ENCODE data around the gene PIP4P1.

DNA sequence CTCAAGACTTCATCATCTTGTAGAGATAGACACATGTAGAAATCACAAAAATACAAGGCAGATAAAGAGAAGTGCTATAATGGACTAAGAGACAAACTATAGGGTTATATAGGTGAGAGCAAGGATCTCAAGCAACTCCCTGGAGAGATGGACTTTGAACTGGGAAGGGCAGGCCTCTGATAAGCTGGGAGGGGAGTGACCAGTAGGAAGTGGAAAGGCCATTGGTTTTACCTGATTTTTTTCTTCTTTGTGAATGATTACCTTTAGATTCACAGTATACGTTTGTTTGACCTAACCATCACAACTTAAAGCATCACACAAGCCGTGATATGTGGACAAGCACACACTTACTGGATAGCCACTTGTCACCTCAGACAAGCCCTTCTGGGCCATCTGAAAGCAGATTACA is 42.7 kb downstream of the PIP4P1 start:
- TF ChIP-seq, protein P1, sequence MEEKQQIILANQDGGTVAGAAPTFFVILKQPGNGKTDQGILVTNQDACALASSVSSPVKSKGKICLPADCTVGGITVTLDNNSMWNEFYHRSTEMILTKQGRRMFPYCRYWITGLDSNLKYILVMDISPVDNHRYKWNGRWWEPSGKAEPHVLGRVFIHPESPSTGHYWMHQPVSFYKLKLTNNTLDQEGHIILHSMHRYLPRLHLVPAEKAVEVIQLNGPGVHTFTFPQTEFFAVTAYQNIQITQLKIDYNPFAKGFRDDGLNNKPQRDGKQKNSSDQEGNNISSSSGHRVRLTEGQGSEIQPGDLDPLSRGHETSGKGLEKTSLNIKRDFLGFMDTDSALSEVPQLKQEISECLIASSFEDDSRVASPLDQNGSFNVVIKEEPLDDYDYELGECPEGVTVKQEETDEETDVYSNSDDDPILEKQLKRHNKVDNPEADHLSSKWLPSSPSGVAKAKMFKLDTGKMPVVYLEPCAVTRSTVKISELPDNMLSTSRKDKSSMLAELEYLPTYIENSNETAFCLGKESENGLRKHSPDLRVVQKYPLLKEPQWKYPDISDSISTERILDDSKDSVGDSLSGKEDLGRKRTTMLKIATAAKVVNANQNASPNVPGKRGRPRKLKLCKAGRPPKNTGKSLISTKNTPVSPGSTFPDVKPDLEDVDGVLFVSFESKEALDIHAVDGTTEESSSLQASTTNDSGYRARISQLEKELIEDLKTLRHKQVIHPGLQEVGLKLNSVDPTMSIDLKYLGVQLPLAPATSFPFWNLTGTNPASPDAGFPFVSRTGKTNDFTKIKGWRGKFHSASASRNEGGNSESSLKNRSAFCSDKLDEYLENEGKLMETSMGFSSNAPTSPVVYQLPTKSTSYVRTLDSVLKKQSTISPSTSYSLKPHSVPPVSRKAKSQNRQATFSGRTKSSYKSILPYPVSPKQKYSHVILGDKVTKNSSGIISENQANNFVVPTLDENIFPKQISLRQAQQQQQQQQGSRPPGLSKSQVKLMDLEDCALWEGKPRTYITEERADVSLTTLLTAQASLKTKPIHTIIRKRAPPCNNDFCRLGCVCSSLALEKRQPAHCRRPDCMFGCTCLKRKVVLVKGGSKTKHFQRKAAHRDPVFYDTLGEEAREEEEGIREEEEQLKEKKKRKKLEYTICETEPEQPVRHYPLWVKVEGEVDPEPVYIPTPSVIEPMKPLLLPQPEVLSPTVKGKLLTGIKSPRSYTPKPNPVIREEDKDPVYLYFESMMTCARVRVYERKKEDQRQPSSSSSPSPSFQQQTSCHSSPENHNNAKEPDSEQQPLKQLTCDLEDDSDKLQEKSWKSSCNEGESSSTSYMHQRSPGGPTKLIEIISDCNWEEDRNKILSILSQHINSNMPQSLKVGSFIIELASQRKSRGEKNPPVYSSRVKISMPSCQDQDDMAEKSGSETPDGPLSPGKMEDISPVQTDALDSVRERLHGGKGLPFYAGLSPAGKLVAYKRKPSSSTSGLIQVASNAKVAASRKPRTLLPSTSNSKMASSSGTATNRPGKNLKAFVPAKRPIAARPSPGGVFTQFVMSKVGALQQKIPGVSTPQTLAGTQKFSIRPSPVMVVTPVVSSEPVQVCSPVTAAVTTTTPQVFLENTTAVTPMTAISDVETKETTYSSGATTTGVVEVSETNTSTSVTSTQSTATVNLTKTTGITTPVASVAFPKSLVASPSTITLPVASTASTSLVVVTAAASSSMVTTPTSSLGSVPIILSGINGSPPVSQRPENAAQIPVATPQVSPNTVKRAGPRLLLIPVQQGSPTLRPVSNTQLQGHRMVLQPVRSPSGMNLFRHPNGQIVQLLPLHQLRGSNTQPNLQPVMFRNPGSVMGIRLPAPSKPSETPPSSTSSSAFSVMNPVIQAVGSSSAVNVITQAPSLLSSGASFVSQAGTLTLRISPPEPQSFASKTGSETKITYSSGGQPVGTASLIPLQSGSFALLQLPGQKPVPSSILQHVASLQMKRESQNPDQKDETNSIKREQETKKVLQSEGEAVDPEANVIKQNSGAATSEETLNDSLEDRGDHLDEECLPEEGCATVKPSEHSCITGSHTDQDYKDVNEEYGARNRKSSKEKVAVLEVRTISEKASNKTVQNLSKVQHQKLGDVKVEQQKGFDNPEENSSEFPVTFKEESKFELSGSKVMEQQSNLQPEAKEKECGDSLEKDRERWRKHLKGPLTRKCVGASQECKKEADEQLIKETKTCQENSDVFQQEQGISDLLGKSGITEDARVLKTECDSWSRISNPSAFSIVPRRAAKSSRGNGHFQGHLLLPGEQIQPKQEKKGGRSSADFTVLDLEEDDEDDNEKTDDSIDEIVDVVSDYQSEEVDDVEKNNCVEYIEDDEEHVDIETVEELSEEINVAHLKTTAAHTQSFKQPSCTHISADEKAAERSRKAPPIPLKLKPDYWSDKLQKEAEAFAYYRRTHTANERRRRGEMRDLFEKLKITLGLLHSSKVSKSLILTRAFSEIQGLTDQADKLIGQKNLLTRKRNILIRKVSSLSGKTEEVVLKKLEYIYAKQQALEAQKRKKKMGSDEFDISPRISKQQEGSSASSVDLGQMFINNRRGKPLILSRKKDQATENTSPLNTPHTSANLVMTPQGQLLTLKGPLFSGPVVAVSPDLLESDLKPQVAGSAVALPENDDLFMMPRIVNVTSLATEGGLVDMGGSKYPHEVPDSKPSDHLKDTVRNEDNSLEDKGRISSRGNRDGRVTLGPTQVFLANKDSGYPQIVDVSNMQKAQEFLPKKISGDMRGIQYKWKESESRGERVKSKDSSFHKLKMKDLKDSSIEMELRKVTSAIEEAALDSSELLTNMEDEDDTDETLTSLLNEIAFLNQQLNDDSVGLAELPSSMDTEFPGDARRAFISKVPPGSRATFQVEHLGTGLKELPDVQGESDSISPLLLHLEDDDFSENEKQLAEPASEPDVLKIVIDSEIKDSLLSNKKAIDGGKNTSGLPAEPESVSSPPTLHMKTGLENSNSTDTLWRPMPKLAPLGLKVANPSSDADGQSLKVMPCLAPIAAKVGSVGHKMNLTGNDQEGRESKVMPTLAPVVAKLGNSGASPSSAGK (IDR thresholded peaks at IDR 0.05), result no peak
- TF ChIP-seq, protein P2, sequence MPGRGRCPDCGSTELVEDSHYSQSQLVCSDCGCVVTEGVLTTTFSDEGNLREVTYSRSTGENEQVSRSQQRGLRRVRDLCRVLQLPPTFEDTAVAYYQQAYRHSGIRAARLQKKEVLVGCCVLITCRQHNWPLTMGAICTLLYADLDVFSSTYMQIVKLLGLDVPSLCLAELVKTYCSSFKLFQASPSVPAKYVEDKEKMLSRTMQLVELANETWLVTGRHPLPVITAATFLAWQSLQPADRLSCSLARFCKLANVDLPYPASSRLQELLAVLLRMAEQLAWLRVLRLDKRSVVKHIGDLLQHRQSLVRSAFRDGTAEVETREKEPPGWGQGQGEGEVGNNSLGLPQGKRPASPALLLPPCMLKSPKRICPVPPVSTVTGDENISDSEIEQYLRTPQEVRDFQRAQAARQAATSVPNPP (IDR thresholded peaks at IDR 0.05; ENCODE audit: borderline replicate concordance, insufficient read depth, insufficient read length), result no peak
- TF ChIP-seq, protein P3, sequence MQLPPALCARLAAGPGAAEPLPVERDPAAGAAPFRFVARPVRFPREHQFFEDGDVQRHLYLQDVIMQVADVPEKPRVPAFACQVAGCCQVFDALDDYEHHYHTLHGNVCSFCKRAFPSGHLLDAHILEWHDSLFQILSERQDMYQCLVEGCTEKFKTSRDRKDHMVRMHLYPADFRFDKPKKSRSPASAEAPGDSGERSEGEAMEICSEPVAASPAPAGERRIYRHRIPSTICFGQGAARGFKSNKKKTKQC (CRISPR knock-in tag; IDR thresholded peaks at IDR 0.05), result no peak
- TF ChIP-seq SREBF1 (IDR thresholded peaks at IDR 0.05; ENCODE audit: borderline replicate concordance, low read depth, low read length) (no peak), HOXB6 (CRISPR knock-in tag; IDR thresholded peaks at IDR 0.05; ENCODE audit: borderline replicate concordance) (no peak), SRF (CRISPR knock-in tag; IDR thresholded peaks at IDR 0.05) (no peak), POLR2AphosphoS2 (IDR thresholded peaks at IDR 0.05; ENCODE audit: low read length) (no peak), NCOR1 (IDR thresholded peaks at IDR 0.05) (no peak), NR4A1 (CRISPR knock-in tag; IDR thresholded peaks at IDR 0.05) (no peak), NR4A1 (tag; IDR thresholded peaks at IDR 0.05) (no peak)
- TF ChIP-seq, protein P4, sequence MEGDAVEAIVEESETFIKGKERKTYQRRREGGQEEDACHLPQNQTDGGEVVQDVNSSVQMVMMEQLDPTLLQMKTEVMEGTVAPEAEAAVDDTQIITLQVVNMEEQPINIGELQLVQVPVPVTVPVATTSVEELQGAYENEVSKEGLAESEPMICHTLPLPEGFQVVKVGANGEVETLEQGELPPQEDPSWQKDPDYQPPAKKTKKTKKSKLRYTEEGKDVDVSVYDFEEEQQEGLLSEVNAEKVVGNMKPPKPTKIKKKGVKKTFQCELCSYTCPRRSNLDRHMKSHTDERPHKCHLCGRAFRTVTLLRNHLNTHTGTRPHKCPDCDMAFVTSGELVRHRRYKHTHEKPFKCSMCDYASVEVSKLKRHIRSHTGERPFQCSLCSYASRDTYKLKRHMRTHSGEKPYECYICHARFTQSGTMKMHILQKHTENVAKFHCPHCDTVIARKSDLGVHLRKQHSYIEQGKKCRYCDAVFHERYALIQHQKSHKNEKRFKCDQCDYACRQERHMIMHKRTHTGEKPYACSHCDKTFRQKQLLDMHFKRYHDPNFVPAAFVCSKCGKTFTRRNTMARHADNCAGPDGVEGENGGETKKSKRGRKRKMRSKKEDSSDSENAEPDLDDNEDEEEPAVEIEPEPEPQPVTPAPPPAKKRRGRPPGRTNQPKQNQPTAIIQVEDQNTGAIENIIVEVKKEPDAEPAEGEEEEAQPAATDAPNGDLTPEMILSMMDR (IDR thresholded peaks at IDR 0.05 in 2 of 3, conservative IDR thresholded peaks at IDR 0.05 in 1 of 3; ENCODE audit: insufficient read depth in 2 of 3, low read depth in 1 of 3, low read length in 3 of 3), result no peak
- TF ChIP-seq, protein P5, sequence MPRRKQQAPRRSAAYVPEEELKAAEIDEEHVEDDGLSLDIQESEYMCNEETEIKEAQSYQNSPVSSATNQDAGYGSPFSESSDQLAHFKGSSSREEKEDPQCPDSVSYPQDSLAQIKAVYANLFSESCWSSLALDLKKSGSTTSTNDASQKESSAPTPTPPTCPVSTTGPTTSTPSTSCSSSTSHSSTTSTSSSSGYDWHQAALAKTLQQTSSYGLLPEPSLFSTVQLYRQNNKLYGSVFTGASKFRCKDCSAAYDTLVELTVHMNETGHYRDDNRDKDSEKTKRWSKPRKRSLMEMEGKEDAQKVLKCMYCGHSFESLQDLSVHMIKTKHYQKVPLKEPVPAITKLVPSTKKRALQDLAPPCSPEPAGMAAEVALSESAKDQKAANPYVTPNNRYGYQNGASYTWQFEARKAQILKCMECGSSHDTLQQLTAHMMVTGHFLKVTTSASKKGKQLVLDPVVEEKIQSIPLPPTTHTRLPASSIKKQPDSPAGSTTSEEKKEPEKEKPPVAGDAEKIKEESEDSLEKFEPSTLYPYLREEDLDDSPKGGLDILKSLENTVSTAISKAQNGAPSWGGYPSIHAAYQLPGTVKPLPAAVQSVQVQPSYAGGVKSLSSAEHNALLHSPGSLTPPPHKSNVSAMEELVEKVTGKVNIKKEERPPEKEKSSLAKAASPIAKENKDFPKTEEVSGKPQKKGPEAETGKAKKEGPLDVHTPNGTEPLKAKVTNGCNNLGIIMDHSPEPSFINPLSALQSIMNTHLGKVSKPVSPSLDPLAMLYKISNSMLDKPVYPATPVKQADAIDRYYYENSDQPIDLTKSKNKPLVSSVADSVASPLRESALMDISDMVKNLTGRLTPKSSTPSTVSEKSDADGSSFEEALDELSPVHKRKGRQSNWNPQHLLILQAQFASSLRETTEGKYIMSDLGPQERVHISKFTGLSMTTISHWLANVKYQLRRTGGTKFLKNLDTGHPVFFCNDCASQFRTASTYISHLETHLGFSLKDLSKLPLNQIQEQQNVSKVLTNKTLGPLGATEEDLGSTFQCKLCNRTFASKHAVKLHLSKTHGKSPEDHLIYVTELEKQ (CRISPR knock-in tag; IDR thresholded peaks at IDR 0.05), result no peak
